SJCRH30 (cell line): ENCODE results near the gene RTN4R. TPM values are rescaled to one million over a fixed set of nuclear protein-coding genes. Genes with fewer than 3 reads are reported as not detected.
A peak's percentile ranks its signal among the peaks of the same experiment; 100 is the strongest.

Source experiments
- DNase-seq, 2 experiments: peaks; one replicate each; pipeline ENCODE4 v3.0.0-alpha.2; 2015 to 2020
- H3K27ac ChIP-seq: fragments of 250-450 bp; sonication (Bioruptor Pico); 2 replicates; pipeline ENCODE4 v1.5.1; 2020; ENCODE audit warnings: mild to moderate bottlenecking, moderate library complexity
- H3K27me3 ChIP-seq: fragments of 250-450 bp; sonication (Bioruptor Pico); 2 replicates; pipeline ENCODE4 v1.5.1; 2020; ENCODE audit warnings: mild to moderate bottlenecking, moderate library complexity
- H3K36me3 ChIP-seq: fragments of 250-450 bp; sonication (Bioruptor Pico); 2 replicates; pipeline ENCODE4 v1.5.1; 2020; ENCODE audit warnings: mild to moderate bottlenecking, moderate library complexity
- H3K4me1 ChIP-seq: fragments of 250-450 bp; sonication (Bioruptor Pico); 2 replicates; pipeline ENCODE4 v1.5.1; 2020; ENCODE audit warnings: mild to moderate bottlenecking, moderate library complexity
- H3K4me3 ChIP-seq: fragments of 250-450 bp; sonication (Bioruptor Pico); 2 replicates; pipeline ENCODE4 v1.5.1; 2020; ENCODE audit warnings: mild to moderate bottlenecking, moderate library complexity
- H3K9me3 ChIP-seq: fragments of 250-450 bp; sonication (Bioruptor Pico); replicated peaks from 2 replicates; pipeline ENCODE4 v1.5.1; 2020; ENCODE audit warnings: mild to moderate bottlenecking, moderate library complexity
- total RNA-seq: library from RNA; depleted of rRNA; stranded (reverse); fragments of >200 nt; shearing (Covaris generic); gene quantifications from 2 replicates; pipeline ENCODE4 v1.2.3, GENCODE V29; 2014

Gene RTN4R
- total RNA-seq, 1 experiment from 2014 or later = 0.30 TPM

GRCh38 chr22:20222764-20223420, 45.2 kb downstream of the RTN4R start:
- Histone ChIP-seq H3K4me1 (no peaks in the 10 kb centered on the region), H3K4me3 (no peak overlapping the region), H3K36me3 (no peaks in the 10 kb centered on the region), H3K9me3 (no peaks in the 10 kb centered on the region), H3K27me3 (peaks cover 3% of the 10 kb centered on the region; the same call in 1 of the 2 replicates), H3K27ac (no peak overlapping the region)
- no peak for DNase-seq

DNA sequence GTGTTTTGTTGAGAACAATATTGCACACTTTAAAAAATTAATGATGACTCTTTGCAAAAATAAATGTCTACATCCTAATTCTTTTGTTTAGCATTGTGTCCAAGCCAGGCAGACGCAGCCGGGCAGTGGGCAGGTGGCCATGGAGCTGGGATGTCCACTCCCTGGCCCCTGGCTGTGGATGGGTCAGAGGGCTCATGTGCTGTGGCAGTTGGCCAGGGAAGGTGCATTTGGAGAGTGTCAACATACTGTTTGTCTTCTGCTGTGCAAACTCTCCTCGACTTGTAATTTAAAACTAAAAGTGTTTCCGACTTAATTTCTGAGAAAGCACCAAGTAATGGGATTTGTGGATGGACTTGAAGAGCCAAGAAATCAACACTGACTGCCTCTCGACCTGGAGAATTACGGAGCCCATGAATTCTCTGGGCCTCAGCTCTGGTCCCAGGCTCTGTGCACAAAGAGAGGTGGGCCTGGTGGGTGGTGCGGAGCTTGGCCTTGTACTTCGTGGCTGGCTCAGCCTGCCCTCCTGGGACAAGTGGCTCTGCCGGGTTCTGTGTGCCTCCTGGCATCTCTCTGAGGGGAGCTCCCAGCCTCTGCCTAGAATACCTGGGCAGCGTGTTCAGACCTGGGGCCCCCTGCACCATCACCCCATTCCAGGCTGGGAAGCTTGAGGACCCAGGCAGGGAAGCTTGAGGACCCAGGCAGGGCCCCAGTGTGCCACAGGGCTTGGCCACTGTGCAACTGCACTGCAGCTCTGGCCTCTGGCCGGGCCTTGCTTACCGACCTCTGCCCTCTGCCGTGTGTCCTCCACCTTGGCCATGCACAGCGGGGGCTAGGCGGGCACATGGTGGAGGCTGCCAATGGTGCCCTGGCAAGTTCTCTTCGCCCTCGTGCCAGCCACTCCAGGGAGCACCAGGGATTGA, 46.4 kb downstream of the RTN4R start:
- H3K4me3 ChIP-seq = no peak overlapping the region
- H3K36me3 ChIP-seq = no peaks in the 10 kb centered on the region
- no peak for DNase-seq
- H3K27ac ChIP-seq = no peak overlapping the region
- H3K27me3 ChIP-seq = no peaks in the 10 kb centered on the region
- H3K4me1 ChIP-seq = no peaks in the 10 kb centered on the region
- no peaks in the 10 kb centered on the region for H3K9me3 ChIP-seq

- H3K9me3 ChIP-seq = no peaks in the 10 kb centered on the region
- H3K4me1 ChIP-seq = no peaks in the 10 kb centered on the region
- H3K4me3 ChIP-seq = no peak overlapping the region
- no peaks in the 10 kb centered on the region for H3K27me3 ChIP-seq
- H3K27ac ChIP-seq = no peak overlapping the region
- H3K36me3 ChIP-seq = no peaks in the 10 kb centered on the region
- no peak for DNase-seq
Measured at GRCh38 chr22:20220629-20221026, 47.5 kb downstream of the RTN4R start.

GRCh38 chr22:20219667-20220628, 48.2 kb downstream of the RTN4R start:
- no peak overlapping the region for H3K27ac ChIP-seq
- no peaks in the 10 kb centered on the region for H3K9me3 ChIP-seq
- DNase-seq = peak; percentile 23 to 36
- no peaks in the 10 kb centered on the region; the same call in 1 of the 2 replicates for H3K27me3 ChIP-seq
- no peak overlapping the region for H3K4me3 ChIP-seq
- H3K36me3 ChIP-seq = no peaks in the 10 kb centered on the region
- no peaks in the 10 kb centered on the region for H3K4me1 ChIP-seq

GRCh38 chr22:20218987-20219386, 49.1 kb downstream of the RTN4R start:
- Histone ChIP-seq H3K36me3 (no peaks in the 10 kb centered on the region), H3K4me3 (no peak overlapping the region), H3K27me3 (peaks cover 7% of the 10 kb centered on the region; the same call in 1 of the 2 replicates), H3K9me3 (no peaks in the 10 kb centered on the region), H3K27ac (no peak overlapping the region), H3K4me1 (no peaks in the 10 kb centered on the region)
- DNase-seq = no peak

GRCh38 chr22:20218326-20218872, 49.7 kb downstream of the RTN4R start:
- Histone ChIP-seq H3K4me1 (no peaks in the 10 kb centered on the region), H3K27ac (no peak overlapping the region), H3K9me3 (no peaks in the 10 kb centered on the region), H3K4me3 (no peak overlapping the region), H3K36me3 (no peaks in the 10 kb centered on the region), H3K27me3 (peaks cover 13% of the 10 kb centered on the region; the same call in 1 of the 2 replicates)
- no peak for DNase-seq

- no peak overlapping the region for H3K4me3 ChIP-seq
- no peaks in the 10 kb centered on the region for H3K9me3 ChIP-seq
- H3K27ac ChIP-seq = no peak overlapping the region
- H3K36me3 ChIP-seq = no peaks in the 10 kb centered on the region
- DNase-seq = no peak
- H3K4me1 ChIP-seq = peaks cover under 1% of the 10 kb centered on the region; the same call in 1 of the 2 replicates
- peaks cover 19% of the 10 kb centered on the region; the same call in 1 of the 2 replicates for H3K27me3 ChIP-seq
Measured at GRCh38 chr22:20217563-20217962, 50.6 kb downstream of the RTN4R start.

DNA sequence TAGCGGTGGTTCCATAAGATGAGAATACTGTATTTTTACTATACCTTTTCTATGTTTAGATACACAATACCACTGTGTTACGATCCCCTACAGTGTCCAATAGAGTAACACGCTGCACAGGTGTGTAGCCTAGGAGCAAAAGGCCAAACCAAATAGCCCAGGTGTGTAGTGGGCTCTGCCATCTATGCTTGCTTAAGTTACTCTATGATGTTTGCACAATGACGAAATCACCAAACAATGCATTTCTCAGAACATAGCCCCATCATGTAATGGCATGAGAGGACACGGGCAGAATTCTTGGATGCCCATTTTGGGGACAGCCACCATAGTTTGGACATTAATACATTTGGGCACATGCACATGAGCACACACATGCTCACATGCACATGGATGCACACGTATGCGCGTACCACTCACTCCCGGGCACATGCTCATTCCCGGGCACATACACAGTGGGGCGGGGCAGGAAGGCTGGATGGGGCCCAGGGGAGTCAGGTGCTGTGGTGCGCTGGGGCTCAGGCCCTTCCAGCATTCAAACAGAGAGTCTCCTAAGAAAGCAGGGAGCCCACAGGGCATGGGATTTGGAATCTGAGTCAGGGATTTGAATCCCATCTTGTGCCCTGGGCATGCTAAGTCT, 51.1 kb downstream of the RTN4R start:
- no peak overlapping the region for H3K27ac ChIP-seq
- peaks cover 19% of the 10 kb centered on the region; the same call in 1 of the 2 replicates for H3K27me3 ChIP-seq
- no peaks in the 10 kb centered on the region for H3K36me3 ChIP-seq
- H3K4me1 ChIP-seq = peaks cover 5% of the 10 kb centered on the region
- DNase-seq = no peak
- H3K9me3 ChIP-seq = no peaks in the 10 kb centered on the region
- no peak overlapping the region for H3K4me3 ChIP-seq

DNA sequence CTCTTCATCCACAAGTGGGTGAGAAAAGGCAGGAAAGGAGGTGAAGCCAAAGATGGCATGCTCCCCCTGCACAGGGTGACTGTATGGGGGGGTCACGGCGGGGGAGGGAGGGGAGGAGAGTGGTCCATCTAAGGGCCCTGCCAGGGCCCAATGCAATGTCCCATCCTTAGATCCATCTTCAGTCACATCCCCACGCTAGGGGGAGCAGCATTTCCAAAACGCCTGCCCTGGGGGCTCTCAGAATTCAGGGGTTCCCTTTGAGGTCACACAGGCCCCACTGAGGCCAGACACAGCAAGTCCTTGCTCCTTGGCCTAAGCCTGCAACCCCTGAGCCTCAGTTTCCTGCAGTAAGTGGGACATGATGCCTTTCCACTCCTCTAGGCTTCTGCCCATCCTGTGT, 52.4 kb downstream of the RTN4R start:
- peaks cover 12% of the 10 kb centered on the region for H3K4me1 ChIP-seq
- H3K27ac ChIP-seq = no peak overlapping the region

GRCh38 chr22:20214853-20215252, 53.3 kb downstream of the RTN4R start:
- Histone ChIP-seq H3K9me3 (no peaks in the 10 kb centered on the region), H3K27me3 (peaks cover 19% of the 10 kb centered on the region; the same call in 1 of the 2 replicates), H3K4me3 (no peak overlapping the region), H3K36me3 (no peaks in the 10 kb centered on the region), H3K27ac (no peak overlapping the region), H3K4me1 (peaks cover 12% of the 10 kb centered on the region)
- DNase-seq = no peak

More for the DNA sequence above, 52.4 kb downstream of the RTN4R start:
- no peak for DNase-seq
- Histone ChIP-seq H3K9me3 (no peaks in the 10 kb centered on the region), H3K36me3 (no peaks in the 10 kb centered on the region), H3K4me3 (no peak overlapping the region), H3K27me3 (peaks cover 19% of the 10 kb centered on the region; the same call in 1 of the 2 replicates)

- Histone ChIP-seq H3K36me3 (no peaks in the 10 kb centered on the region), H3K27me3 (peaks cover 19% of the 10 kb centered on the region; the same call in 1 of the 2 replicates), H3K4me1 (peaks cover 12% of the 10 kb centered on the region), H3K27ac (no peak overlapping the region), H3K9me3 (no peaks in the 10 kb centered on the region), H3K4me3 (no peak overlapping the region)
- no peak for DNase-seq
Measured at GRCh38 chr22:20213833-20214708, 54.0 kb downstream of the RTN4R start.

- H3K27ac ChIP-seq = no peak overlapping the region
- DNase-seq = peak in 1 of 2 experiments; percentile 29
- H3K4me1 ChIP-seq = peaks cover 12% of the 10 kb centered on the region
- H3K4me3 ChIP-seq = no peak overlapping the region
- H3K9me3 ChIP-seq = no peaks in the 10 kb centered on the region
- no peaks in the 10 kb centered on the region for H3K36me3 ChIP-seq
- peaks cover 19% of the 10 kb centered on the region; the same call in 1 of the 2 replicates for H3K27me3 ChIP-seq
Measured at GRCh38 chr22:20212754-20213699, 55.1 kb downstream of the RTN4R start.
